Hematopoietic multipotent progenitor cell treated with erythropoietin and hydrocortisone succinate and interleukin-3 and kit ligand, for 17 days (in vitro differentiated cells): Measurements from ENCODE around the gene TMPRSS15.

ENCODE experiments used
- DNase-seq: peaks from one replicate; pipeline ENCODE4 v3.0.0-alpha.2; 2015; ENCODE audit warnings: low spot score

TMPRSS15 gene

DNA sequence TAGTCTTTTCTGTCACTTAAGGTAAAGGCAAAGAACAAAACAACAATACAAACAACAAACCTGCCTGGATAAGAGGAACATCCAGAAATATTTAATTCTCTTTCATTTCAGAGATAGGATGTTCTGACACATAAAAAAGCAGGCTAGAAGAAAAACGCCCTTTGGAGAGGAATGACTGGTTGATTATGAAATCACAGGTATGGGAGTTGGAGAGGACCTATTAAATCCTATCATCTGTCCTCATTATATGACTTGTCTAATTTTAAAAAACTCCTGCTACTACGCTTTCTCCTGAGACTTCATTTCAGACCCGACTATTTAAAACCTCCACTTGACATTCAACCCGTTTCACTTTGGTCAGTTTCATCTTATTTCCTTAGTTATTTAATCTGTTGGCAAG lies 54.1 kb downstream of the TMPRSS15 start:
- no peak for DNase-seq

- no peak for DNase-seq
Observed at GRCh38 chr21:18340387-18340942, 63.1 kb downstream of the TMPRSS15 start.

GRCh38 chr21:18335651-18336236 lies 67.8 kb downstream of the TMPRSS15 start:
- no peak for DNase-seq

- DNase-seq, result no peak
Observed at GRCh38 chr21:18334066-18334465, 69.5 kb downstream of the TMPRSS15 start.

- no peak for DNase-seq
Observed at GRCh38 chr21:18318156-18318555, 85.4 kb downstream of the TMPRSS15 start.

- DNase-seq, result no peak
Observed at GRCh38 chr21:18298228-18298627, 105.4 kb downstream of the TMPRSS15 start.

DNA sequence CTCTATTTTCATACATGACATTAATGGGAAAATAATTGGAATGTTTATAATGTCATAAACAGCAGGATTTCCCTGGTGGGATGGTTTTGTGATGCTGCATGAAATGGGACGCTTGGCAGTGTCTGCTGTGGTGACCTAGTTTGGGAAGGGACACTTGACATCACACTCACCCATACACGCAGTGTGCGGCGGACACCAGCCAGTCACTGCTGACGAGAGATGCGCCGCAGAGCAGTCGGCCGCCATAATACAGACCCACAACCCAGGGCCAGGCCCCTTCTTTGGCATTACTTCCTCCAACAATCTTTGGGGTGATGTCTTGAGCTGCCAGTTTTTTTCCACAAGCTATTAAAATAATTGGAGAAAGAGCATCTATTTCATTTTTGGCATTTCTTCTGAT lies 109.5 kb downstream of the TMPRSS15 start:
- no peak for DNase-seq

DNA sequence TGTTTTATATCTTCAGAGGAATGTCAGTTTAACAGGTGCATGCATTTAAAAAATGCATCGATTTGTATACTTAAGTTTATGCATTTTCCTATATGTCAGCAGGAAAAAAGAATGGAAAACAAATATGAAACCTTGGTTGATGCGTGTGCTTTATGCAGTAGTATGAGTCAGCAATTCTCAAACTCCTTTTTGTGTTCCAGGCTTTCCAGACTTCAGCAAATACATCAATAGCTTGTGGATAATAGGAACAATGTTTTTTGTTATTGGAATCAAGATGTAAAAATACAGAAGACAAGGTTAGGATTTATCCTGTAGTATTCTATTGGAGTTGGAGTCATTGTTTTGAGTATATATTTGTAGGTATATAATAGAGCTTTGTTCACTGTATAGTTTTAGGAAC lies 113.7 kb downstream of the TMPRSS15 start:
- no peak for DNase-seq

- DNase-seq, result no peak
Observed at GRCh38 chr21:18285379-18285778, 118.2 kb downstream of the TMPRSS15 start.

- DNase-seq, result no peak
Observed at GRCh38 chr21:18275781-18276180, 127.8 kb downstream of the TMPRSS15 start.

DNA sequence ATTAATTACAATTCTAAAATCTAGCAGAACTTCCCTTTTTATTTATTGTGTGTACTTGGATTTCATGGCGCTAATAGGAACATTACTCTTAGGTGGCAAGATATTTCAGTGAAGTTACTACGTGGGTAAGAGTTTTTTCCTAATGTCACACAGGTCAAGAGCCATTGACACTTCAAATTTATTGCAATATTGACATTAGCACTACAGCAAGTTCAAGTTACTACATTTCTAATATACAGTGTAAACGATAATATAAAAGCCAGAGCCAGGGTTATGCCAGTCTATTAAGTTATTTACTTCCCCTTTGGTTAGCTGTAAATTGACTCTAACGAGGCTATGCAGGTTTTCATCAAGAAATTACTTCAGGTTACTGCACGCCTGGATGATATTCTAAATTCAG lies 129.2 kb downstream of the TMPRSS15 start:
- no peak for DNase-seq

DNA sequence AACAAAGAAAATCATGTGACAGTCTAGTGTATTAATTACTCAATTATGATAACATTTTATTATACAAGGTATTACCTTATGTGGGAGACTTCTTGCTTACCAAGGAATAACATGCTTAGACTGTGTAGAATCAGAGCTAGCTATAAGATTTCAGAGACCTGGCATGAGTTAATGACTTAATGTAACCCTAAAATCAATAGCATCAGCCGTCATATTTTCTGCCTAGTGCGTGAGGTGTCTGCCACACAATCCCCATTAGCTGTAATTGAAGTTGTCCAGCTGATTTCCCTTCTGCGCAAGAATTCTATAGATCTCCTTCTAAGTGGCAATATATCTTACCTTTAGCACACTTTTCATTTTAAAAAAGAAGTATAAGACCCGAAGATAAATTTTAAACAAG lies 130.2 kb downstream of the TMPRSS15 start:
- DNase-seq, result no peak

GRCh38 chr21:18269856-18270255 lies 133.7 kb downstream of the TMPRSS15 start:
- no peak for DNase-seq

GRCh38 chr21:18268906-18269305 lies 134.7 kb downstream of the TMPRSS15 start:
- DNase-seq, result no peak

DNA sequence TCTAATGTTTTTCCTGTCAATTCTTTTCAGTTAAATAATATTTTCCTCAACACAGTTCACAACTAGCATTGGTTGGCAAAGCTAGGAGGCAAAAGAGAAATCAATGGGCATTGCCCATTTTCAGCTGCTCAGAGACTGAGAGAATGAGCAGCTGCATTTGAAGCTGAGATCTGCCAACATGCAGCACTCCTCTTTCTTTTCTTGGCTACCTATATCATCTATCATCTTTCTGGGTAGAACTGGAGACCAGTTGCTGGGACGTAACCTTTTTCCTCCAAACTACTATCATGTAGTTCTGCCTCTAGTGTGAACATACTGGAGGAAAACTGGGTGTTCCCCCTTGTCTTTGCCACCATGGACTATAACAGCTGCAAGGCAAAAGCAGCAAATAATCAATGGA lies 136.1 kb downstream of the TMPRSS15 start:
- DNase-seq, result no peak

- no peak for DNase-seq
Observed at GRCh38 chr21:18265944-18266343, 137.6 kb downstream of the TMPRSS15 start.

DNA sequence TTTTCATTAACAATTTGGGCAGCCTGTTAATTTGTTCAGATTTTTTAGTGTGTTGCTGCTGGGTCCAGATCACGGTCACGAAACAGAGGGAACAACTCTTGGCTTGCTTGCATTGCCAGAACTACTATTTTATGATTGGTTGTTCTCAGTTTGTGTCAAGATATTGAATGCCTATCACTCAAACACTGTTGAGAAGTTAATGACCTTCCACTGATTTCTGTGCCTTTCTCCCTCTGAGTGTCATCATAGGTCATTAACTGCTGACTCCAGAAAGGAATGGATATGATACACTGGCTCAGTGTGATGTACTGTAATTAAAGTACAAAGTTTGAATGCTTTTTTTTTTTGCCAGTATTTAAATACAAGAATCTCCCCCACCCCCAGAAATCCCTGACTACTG lies 149.8 kb downstream of the TMPRSS15 start:
- DNase-seq, result no peak

DNA sequence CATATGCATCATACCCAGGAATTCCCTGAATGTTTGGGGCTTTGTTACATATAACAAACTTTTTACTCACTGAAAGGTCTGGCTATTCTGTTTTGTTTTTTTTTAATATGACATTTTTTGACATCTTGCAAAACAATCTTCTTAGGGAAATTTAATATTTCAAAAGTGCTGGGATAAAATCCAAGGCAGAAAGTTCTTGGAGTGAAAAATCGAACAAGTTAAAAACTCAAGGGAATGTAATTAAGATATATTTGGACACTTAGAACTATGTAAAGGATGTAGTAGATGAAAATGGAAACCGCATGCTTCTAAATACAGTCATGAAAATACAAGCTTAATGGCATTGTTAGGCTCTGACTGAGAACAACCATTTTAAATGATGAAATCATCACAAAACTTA lies 150.4 kb downstream of the TMPRSS15 start:
- no peak for DNase-seq

GRCh38 chr21:18252680-18253079 lies 150.9 kb downstream of the TMPRSS15 start:
- DNase-seq, result no peak

GRCh38 chr21:18252256-18252655 lies 151.3 kb downstream of the TMPRSS15 start:
- DNase-seq, result no peak

DNA sequence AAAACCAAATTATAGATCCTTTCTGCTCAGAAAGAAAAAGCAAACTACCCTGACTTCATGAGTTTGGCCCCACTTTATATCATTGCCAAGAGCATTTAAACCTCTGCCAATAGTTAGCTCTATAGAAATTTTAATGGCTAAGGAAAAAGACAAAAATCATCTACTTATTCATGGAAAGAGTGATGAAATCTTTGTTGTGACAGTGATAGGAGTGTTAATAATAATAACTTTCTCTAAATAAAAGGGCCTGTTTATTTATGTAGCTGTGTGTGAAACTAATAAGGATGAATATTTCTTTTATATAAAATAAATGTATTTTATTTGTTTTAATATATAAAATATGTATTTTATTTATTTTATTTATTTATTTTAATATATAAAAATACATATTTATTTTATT lies 152.5 kb downstream of the TMPRSS15 start:
- DNase-seq, result no peak

DNA sequence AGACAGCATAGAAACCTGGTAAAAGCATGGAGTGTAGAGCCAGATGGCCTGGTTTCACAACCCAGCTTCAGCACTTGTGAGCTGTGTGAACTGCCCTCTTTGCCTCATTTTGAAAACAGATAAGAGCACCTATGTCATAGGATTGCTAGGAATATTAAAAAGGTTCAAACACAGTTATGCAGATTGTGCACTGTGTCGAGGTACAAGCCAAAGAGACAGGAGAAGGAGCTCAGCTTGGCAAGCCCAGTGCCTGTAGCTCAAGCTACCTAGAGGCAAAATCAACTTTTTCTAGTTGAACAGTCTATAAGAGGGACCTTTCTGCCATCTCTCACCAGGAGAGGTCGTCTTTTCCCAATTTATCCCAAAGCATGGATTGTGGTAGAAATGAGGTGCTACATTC lies 153.9 kb downstream of the TMPRSS15 start:
- no peak for DNase-seq

- no peak for DNase-seq
Observed at GRCh38 chr21:18248171-18248570, 155.4 kb downstream of the TMPRSS15 start.

- DNase-seq, result no peak
Observed at GRCh38 chr21:18245464-18245967, 158.1 kb downstream of the TMPRSS15 start.
